ENCODE data around the gene UAP1. TPM values are rescaled to one million over a fixed set of nuclear protein-coding genes. Genes with fewer than 3 reads are reported as not detected.

Gene UAP1
- total and polyA plus RNA-seq, 5 experiments from 2014 or later, result 17.1 to 27.0 (median 20.7) TPM

- Mint-ChIP-seq H3K27me3 (peaks cover 8 to 27% (median 12%) of the 10 kb centered on the region in 5 donors), H3K4me3 (no peak overlapping the region), H3K4me1 (peaks cover 0 to 4% (median 0%) of the 10 kb centered on the region in 4 donors), H3K36me3 (peaks cover 0 to 7% (median 0%) of the 10 kb centered on the region in 3 donors), H3K9me3 (no peaks in the 10 kb centered on the region), H3K27ac (no peak overlapping the region)
- POLR2A ChIA-PET, result no interaction called here
- DNase-seq, result peak in 2 of 10 donors; percentile 9 to 13
- ATAC-seq, result no peak
Measured at GRCh38 chr1:162627662-162628296, 66.3 kb downstream of the UAP1 start.

GRCh38 chr1:162629077-162629627 lies 67.6 kb downstream of the UAP1 start:
- H3K27ac Mint-ChIP-seq, result no peak overlapping the region
- no peaks in the 10 kb centered on the region for H3K4me1 Mint-ChIP-seq
- H3K4me3 Mint-ChIP-seq, result no peak overlapping the region
- no peak for ATAC-seq
- peaks cover 0 to 3% (median 0%) of the 10 kb centered on the region in 3 donors for H3K36me3 Mint-ChIP-seq
- DNase-seq, result no peak
- H3K27me3 Mint-ChIP-seq, result peaks cover 8 to 20% (median 10%) of the 10 kb centered on the region in 5 donors
- H3K9me3 Mint-ChIP-seq, result no peaks in the 10 kb centered on the region
- POLR2A ChIA-PET, result no interaction called here

GRCh38 chr1:162629651-162630050 lies 68.1 kb downstream of the UAP1 start:
- POLR2A ChIA-PET, result no interaction called here
- H3K4me3 Mint-ChIP-seq, result no peak overlapping the region
- H3K27ac Mint-ChIP-seq, result no peak overlapping the region

GRCh38 chr1:162631546-162632191 lies 70.1 kb downstream of the UAP1 start:
- H3K4me1 Mint-ChIP-seq, result no peaks in the 10 kb centered on the region
- H3K36me3 Mint-ChIP-seq, result no peaks in the 10 kb centered on the region
- POLR2A ChIA-PET, result no interaction called here
- H3K27me3 Mint-ChIP-seq, result peaks cover 0 to 18% (median 3%) of the 10 kb centered on the region in 5 donors
- no peak overlapping the region for H3K27ac Mint-ChIP-seq
- DNase-seq (no peak), ATAC-seq (no peak)
- no peak overlapping the region for H3K4me3 Mint-ChIP-seq
- H3K9me3 Mint-ChIP-seq, result no peaks in the 10 kb centered on the region

More at GRCh38 chr1:162629651-162630050, 68.1 kb downstream of the UAP1 start:
- no peaks in the 10 kb centered on the region for H3K36me3 Mint-ChIP-seq
- DNase-seq (no peak), ATAC-seq (no peak)
- peaks cover 5 to 15% (median 7%) of the 10 kb centered on the region in 5 donors for H3K27me3 Mint-ChIP-seq
- H3K4me1 Mint-ChIP-seq, result no peaks in the 10 kb centered on the region
- no peaks in the 10 kb centered on the region for H3K9me3 Mint-ChIP-seq

- Mint-ChIP-seq H3K9me3 (no peaks in the 10 kb centered on the region), H3K36me3 (no peaks in the 10 kb centered on the region), H3K27ac (no peak within 1 kb of the TSS), H3K27me3 (peaks cover 0 to 14% (median 3%) of the 10 kb centered on the region in 5 donors), H3K4me3 (no peak within 1 kb of the TSS), H3K4me1 (no peaks in the 10 kb centered on the region)
- ATAC-seq (no peak), DNase-seq (no peak)
- POLR2A ChIA-PET, result no interaction called here
Measured at GRCh38 chr1:162632217-162632666, 70.7 kb downstream of the UAP1 start, which contains the start of gene DDR2. Gene DDR2 (plus strand): TSS chr1:162632464. CDS start chr1:162719064, 86,600 bp downstream.

GRCh38 chr1:162632698-162633080 lies 71.2 kb downstream of the UAP1 start:
- H3K4me3 Mint-ChIP-seq, result no peak overlapping the region
- no peak overlapping the region for H3K27ac Mint-ChIP-seq
- no peaks in the 10 kb centered on the region for H3K4me1 Mint-ChIP-seq
- peaks cover 0 to 14% (median 3%) of the 10 kb centered on the region in 5 donors for H3K27me3 Mint-ChIP-seq
- no peak for ATAC-seq
- no peak for DNase-seq
- no peaks in the 10 kb centered on the region for H3K36me3 Mint-ChIP-seq
- no peaks in the 10 kb centered on the region for H3K9me3 Mint-ChIP-seq
- POLR2A ChIA-PET, result no interaction called here

GRCh38 chr1:162633081-162633762 lies 71.7 kb downstream of the UAP1 start:
- Mint-ChIP-seq H3K9me3 (no peaks in the 10 kb centered on the region), H3K4me3 (no peak overlapping the region), H3K36me3 (no peaks in the 10 kb centered on the region), H3K4me1 (no peaks in the 10 kb centered on the region), H3K27ac (no peak overlapping the region), H3K27me3 (peaks cover 0 to 14% (median 3%) of the 10 kb centered on the region in 5 donors)
- DNase-seq (no peak), ATAC-seq (no peak)
- POLR2A ChIA-PET, result no interaction called here

- H3K4me3 Mint-ChIP-seq, result no peak overlapping the region
- H3K4me1 Mint-ChIP-seq, result no peaks in the 10 kb centered on the region
- no peak overlapping the region for H3K27ac Mint-ChIP-seq
- DNase-seq (no peak), ATAC-seq (no peak)
- no peaks in the 10 kb centered on the region for H3K36me3 Mint-ChIP-seq
- peaks cover 0 to 9% (median 1%) of the 10 kb centered on the region in 5 donors for H3K27me3 Mint-ChIP-seq
- POLR2A ChIA-PET, result no interaction called here
- no peaks in the 10 kb centered on the region for H3K9me3 Mint-ChIP-seq
Measured at GRCh38 chr1:162635418-162635817, 73.9 kb downstream of the UAP1 start.

GRCh38 chr1:162639718-162640117 lies 78.2 kb downstream of the UAP1 start:
- H3K27ac Mint-ChIP-seq, result no peak overlapping the region
- H3K27me3 Mint-ChIP-seq, result peaks cover 0 to 5% (median 2%) of the 10 kb centered on the region in 5 donors
- ATAC-seq (no peak), DNase-seq (no peak)
- H3K4me3 Mint-ChIP-seq, result no peak overlapping the region
- no peaks in the 10 kb centered on the region for H3K36me3 Mint-ChIP-seq
- no peaks in the 10 kb centered on the region for H3K4me1 Mint-ChIP-seq
- H3K9me3 Mint-ChIP-seq, result no peaks in the 10 kb centered on the region
- POLR2A ChIA-PET, result no interaction called here

GRCh38 chr1:162641114-162641513 lies 79.6 kb downstream of the UAP1 start:
- Mint-ChIP-seq H3K4me1 (no peaks in the 10 kb centered on the region), H3K9me3 (no peaks in the 10 kb centered on the region), H3K36me3 (no peaks in the 10 kb centered on the region), H3K27ac (no peak overlapping the region), H3K27me3 (peaks cover 0 to 6% (median 2%) of the 10 kb centered on the region in 5 donors), H3K4me3 (no peak overlapping the region)
- DNase-seq (no peak), ATAC-seq (no peak)
- POLR2A ChIA-PET, result no interaction called here

- ATAC-seq (no peak), DNase-seq (no peak)
- H3K4me1 Mint-ChIP-seq, result no peaks in the 10 kb centered on the region
- no peak overlapping the region for H3K4me3 Mint-ChIP-seq
- POLR2A ChIA-PET, result no interaction called here
- no peak overlapping the region for H3K27ac Mint-ChIP-seq
- no peaks in the 10 kb centered on the region for H3K36me3 Mint-ChIP-seq
- H3K27me3 Mint-ChIP-seq, result peaks cover 4 to 15% (median 12%) of the 10 kb centered on the region in 5 donors
- H3K9me3 Mint-ChIP-seq, result no peaks in the 10 kb centered on the region
Measured at GRCh38 chr1:162644986-162645314, 83.4 kb downstream of the UAP1 start.

- POLR2A ChIA-PET, result no interaction called here
- no peak overlapping the region for H3K27ac Mint-ChIP-seq
- no peaks in the 10 kb centered on the region for H3K9me3 Mint-ChIP-seq
- ATAC-seq (no peak), DNase-seq (no peak)
- H3K4me1 Mint-ChIP-seq, result no peaks in the 10 kb centered on the region
- H3K4me3 Mint-ChIP-seq, result no peak overlapping the region
- no peaks in the 10 kb centered on the region for H3K36me3 Mint-ChIP-seq
- peaks cover 4 to 17% (median 13%) of the 10 kb centered on the region in 5 donors for H3K27me3 Mint-ChIP-seq
Measured at GRCh38 chr1:162645666-162646065, 84.1 kb downstream of the UAP1 start.

GRCh38 chr1:162649583-162649982 lies 88.1 kb downstream of the UAP1 start:
- no peaks in the 10 kb centered on the region for H3K9me3 Mint-ChIP-seq
- no peak overlapping the region for H3K27ac Mint-ChIP-seq
- ATAC-seq (no peak), DNase-seq (no peak)
- H3K27me3 Mint-ChIP-seq, result peaks cover 3 to 27% (median 17%) of the 10 kb centered on the region in 5 donors
- H3K36me3 Mint-ChIP-seq, result no peaks in the 10 kb centered on the region
- POLR2A ChIA-PET, result no interaction called here
- no peak overlapping the region for H3K4me3 Mint-ChIP-seq
- no peaks in the 10 kb centered on the region for H3K4me1 Mint-ChIP-seq

Data from naive thymus-derived CD8-positive, alpha-beta T cell (primary cell).